Measurements from ENCODE around the gene GPR31. TPM values are rescaled to one million over a fixed set of nuclear protein-coding genes. Genes with fewer than 3 reads are reported as not detected.

The GPR31 gene
- total and polyA plus RNA-seq, 9 donors: 0.34 TPM; not detected in 8

DNA sequence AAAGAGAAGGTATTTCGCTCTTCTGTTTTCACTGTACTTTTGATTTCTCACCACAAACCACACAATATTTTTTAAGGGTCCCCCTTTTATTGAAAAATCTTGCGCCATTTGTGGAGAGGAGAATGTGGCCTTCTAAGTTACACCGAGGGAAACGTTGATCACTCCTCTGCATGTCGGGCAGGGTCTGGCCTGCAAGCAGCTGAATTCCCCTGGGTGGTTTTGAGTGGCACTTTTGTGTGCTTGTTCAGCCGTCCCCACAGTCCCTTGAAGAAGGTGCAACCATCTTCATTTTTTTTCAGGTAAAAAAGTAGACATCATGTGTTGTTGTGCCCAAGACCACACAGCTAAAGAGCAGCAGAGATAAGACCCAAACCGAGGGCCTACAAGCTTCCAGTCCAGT is 6.1 kb downstream of the GPR31 start:
- DNase-seq: no peak
- WGBS, 3 donors: 89 to 92% (median 90%) methylated on average over 7 of the region's 7 CpGs
- intact Hi-C loops (cut with DNase I): loop anchor here in 1 of 4 donors (5.0 kb wide), 1 partner anchor 834 kb away; no protein-coding TSS in a partner anchor

DNA sequence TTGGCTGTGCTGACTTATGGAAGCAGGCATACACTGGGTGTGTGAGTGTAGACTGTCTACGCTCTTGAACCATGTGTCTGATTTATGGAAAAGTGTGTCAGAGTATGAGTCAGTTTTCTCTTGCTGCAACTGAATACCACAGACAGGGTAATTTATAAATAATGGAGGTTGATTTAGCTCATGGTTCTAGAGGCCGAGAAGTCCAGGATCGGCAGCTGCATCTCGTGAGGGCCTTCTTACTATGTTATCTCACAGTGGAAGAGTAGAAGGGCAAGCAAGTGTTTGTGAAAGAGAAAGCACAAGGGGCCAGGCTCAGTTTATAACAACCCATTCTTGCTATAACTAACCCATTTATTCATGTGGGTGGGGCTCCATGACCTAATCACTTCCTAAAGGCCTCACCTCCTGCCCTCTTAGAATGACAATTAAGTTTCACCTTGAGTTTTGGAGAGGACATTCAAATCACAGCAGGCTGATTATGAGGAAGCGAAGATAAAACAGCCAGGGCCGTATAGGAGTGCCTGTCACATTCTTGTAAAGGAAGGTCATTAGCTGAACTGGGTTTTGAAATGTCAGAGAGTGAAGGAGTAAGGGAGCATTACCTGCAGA is 6.7 kb downstream of the GPR31 start:
- Histone ChIP-seq H3K4me3 (no peak overlapping the region), H3K27me3 (no peaks in the 10 kb centered on the region), H3K27ac (no peak overlapping the region), H3K9me3 (no peaks in the 10 kb centered on the region), H3K36me3 (no peaks in the 10 kb centered on the region), H3K4me1 (ENCODE audit: insufficient read depth) (no peaks in the 10 kb centered on the region)
- no peak for DNase-seq
- no peak for TF ChIP-seq EP300 (IDR thresholded peaks at IDR 0.05)
- TF ChIP-seq POLR2A (IDR thresholded peaks at IDR 0.05): no peak
- WGBS, 3 donors: 93 to 94% (median 94%) methylated on average over 6 of the region's 6 CpGs
- intact Hi-C loops (cut with DNase I): loop anchor here in 1 of 4 donors (5.0 kb wide), 1 partner anchor 834 kb away; no protein-coding TSS in a partner anchor

More for the DNA sequence above, 6.1 kb downstream of the GPR31 start:
- Histone ChIP-seq H3K36me3 (no peaks in the 10 kb centered on the region), H3K9me3 (no peaks in the 10 kb centered on the region), H3K27ac (no peak overlapping the region), H3K4me3 (no peak overlapping the region), H3K27me3 (no peaks in the 10 kb centered on the region), H3K4me1 (ENCODE audit: insufficient read depth) (no peaks in the 10 kb centered on the region)
- no peak for TF ChIP-seq POLR2A (IDR thresholded peaks at IDR 0.05)
- TF ChIP-seq EP300 (IDR thresholded peaks at IDR 0.05): no peak
- TF ChIP-seq CTCF (IDR thresholded peaks at IDR 0.05): no peak

- Histone ChIP-seq H3K36me3 (no peaks in the 10 kb centered on the region), H3K9me3 (no peaks in the 10 kb centered on the region), H3K4me1 (ENCODE audit: insufficient read depth) (no peaks in the 10 kb centered on the region), H3K27me3 (no peaks in the 10 kb centered on the region), H3K4me3 (no peak overlapping the region), H3K27ac (no peak overlapping the region)
- no peak for DNase-seq
- intact Hi-C loops (cut with DNase I): loop anchor here in 1 of 4 donors (10.0 kb wide), 1 partner anchor 374 kb away; no protein-coding TSS in a partner anchor
- WGBS, 3 donors: 74 to 82% (median 76%) methylated on average over 5 of the region's 5 CpGs
- TF ChIP-seq EP300 (IDR thresholded peaks at IDR 0.05): no peak
- TF ChIP-seq POLR2A (IDR thresholded peaks at IDR 0.05): no peak
- no peak for TF ChIP-seq CTCF (IDR thresholded peaks at IDR 0.05)
These were observed 8.8 kb downstream of the GPR31 start for GRCh38 chr6:167148997-167149396.

DNA sequence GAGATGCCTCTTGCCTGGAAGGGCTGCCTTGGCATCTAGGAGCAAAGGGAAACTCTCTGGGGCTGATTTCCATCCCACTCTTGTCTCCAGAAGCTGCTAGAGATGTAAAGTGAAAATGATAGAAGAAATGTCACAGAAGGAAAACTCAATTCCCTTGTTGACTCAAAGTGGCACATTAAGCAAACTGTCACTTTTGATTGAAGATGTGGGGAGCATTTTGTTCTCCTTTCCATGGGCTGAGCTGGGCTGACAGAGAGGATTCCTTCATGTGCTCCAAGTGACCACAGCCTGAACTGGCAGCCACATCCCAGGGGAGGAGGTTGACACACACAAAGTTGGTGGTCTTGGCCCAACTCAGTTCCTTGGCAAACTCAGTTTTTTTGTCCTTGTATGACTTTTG is 9.8 kb downstream of the GPR31 start:
- no peak overlapping the region for H3K4me3 ChIP-seq
- H3K9me3 ChIP-seq: no peaks in the 10 kb centered on the region
- H3K4me1 ChIP-seq (ENCODE audit: insufficient read depth): no peaks in the 10 kb centered on the region
- DNase-seq: no peak
- H3K27ac ChIP-seq: no peak overlapping the region
- no peaks in the 10 kb centered on the region for H3K27me3 ChIP-seq
- TF ChIP-seq POLR2A (IDR thresholded peaks at IDR 0.05): no peak
- TF ChIP-seq CTCF (IDR thresholded peaks at IDR 0.05): no peak
- no peak for TF ChIP-seq EP300 (IDR thresholded peaks at IDR 0.05)
- intact Hi-C loops (cut with DNase I): loop anchor here in 1 of 4 donors (10.0 kb wide), 1 partner anchor 373 kb away; no protein-coding TSS in a partner anchor
- no peaks in the 10 kb centered on the region for H3K36me3 ChIP-seq

GRCh38 chr6:167146977-167147376 is 10.8 kb downstream of the GPR31 start:
- no peaks in the 10 kb centered on the region for H3K9me3 ChIP-seq

More at GRCh38 chr6:167146977-167147376, 10.8 kb downstream of the GPR31 start:
- no peaks in the 10 kb centered on the region for H3K27me3 ChIP-seq
- WGBS, 3 donors: 20 to 29% (median 22%) methylated on average over 16 of the region's 16 CpGs
- no peak for DNase-seq
- intact Hi-C loops (cut with DNase I): loop anchor here in 1 of 4 donors (10.0 kb wide), 1 partner anchor 372 kb away; no protein-coding TSS in a partner anchor
- no peaks in the 10 kb centered on the region for H3K36me3 ChIP-seq
- H3K4me3 ChIP-seq: no peak overlapping the region
- H3K27ac ChIP-seq: no peak overlapping the region
- TF ChIP-seq CTCF (IDR thresholded peaks at IDR 0.05): no peak
- TF ChIP-seq EP300 (IDR thresholded peaks at IDR 0.05): no peak
- no peak for TF ChIP-seq POLR2A (IDR thresholded peaks at IDR 0.05)
- H3K4me1 ChIP-seq (ENCODE audit: insufficient read depth): no peaks in the 10 kb centered on the region
